Smooth muscle cell (in vitro differentiated cells): ENCODE data around the gene PSMD7. TPM values are rescaled to one million over a fixed set of nuclear protein-coding genes. Genes with fewer than 3 reads are reported as not detected.
A peak's percentile ranks its signal among the peaks of the same experiment; 100 is the strongest.

Source experiments
- DNase-seq: peaks from one replicate; lab custom pipeline; 2025; ENCODE audit not compliant: unreplicated experiment; lab: John Stamatoyannopoulos, UW
- H2AFZ ChIP-seq: fragments of 200-600 bp; sonication (generic); 2 replicates; pipeline ENCODE4 v1.6.0; 2016; ENCODE audit warnings: antibody characterized with exemption, low read depth, mild to moderate bottlenecking
- H3F3A ChIP-seq: fragments of 200-600 bp; sonication (generic); 2 replicates; pipeline ENCODE4 v1.6.0; 2017; ENCODE audit warnings: antibody characterized with exemption, low read depth
- H3K27ac ChIP-seq: fragments of 200-600 bp; sonication (generic); 2 replicates; pipeline ENCODE4 v1.5.1; 2016; ENCODE audit warnings: low read depth, mild to moderate bottlenecking
- H3K27me3 ChIP-seq: fragments of 200-600 bp; sonication (generic); 2 replicates; pipeline ENCODE4 v1.6.1; 2016; ENCODE audit warnings: low read depth, mild to moderate bottlenecking
- H3K36me3 ChIP-seq: fragments of 200-600 bp; sonication (generic); 2 replicates; pipeline ENCODE4 v1.5.1; 2016; ENCODE audit warnings: low read depth
- H3K4me1 ChIP-seq: fragments of 200-600 bp; sonication (generic); 2 replicates; pipeline ENCODE4 v1.5.1; 2016; ENCODE audit warnings: low read depth
- H3K4me2 ChIP-seq: fragments of 200-600 bp; sonication (generic); 2 replicates; pipeline ENCODE4 v1.6.0; 2016; ENCODE audit warnings: mild to moderate bottlenecking
- H3K4me3 ChIP-seq: fragments of 200-600 bp; sonication (generic); 2 replicates; pipeline ENCODE4 v1.5.1; 2016; ENCODE audit warnings: mild to moderate bottlenecking
- H3K79me2 ChIP-seq: fragments of 200-600 bp; sonication (generic); 2 replicates; pipeline ENCODE4 v1.6.0; 2016; ENCODE audit warnings: low read depth, mild to moderate bottlenecking
- H3K9ac ChIP-seq: fragments of 200-600 bp; sonication (generic); 2 replicates; pipeline ENCODE4 v1.6.0; 2016; ENCODE audit warnings: low read depth
- H3K9me3 ChIP-seq: fragments of 200-600 bp; sonication (generic); replicated peaks from 2 replicates; pipeline ENCODE4 v1.5.1; 2016; ENCODE audit warnings: low read depth
- H4K20me1 ChIP-seq: fragments of 200-600 bp; sonication (generic); 2 replicates; pipeline ENCODE4 v1.6.0; 2016; ENCODE audit warnings: low read depth
- WGBS: methylation state at CpG from one replicate; pipeline ENCODE4 v1.1.7; 2016; ENCODE audit warnings: low lambda C conversion rate; 5-methylcytosine and 5-hydroxymethylcytosine counted together
- polyA plus RNA-seq: library from polyadenylated mRNA; unstranded; fragments of >200 nt; fragmentation: Nextera tagmentation; extraction: Ambion mirVana; gene quantifications from 2 replicates; pipeline ENCODE4 v1.2.1, GENCODE V29; 2016
- total RNA-seq: library from RNA; depleted of rRNA; stranded (reverse); fragments of >200 nt; gene quantifications from 2 replicates; pipeline ENCODE4 v1.2.3, GENCODE V29; 2014
- TF ChIP-seq, protein P1 (sequence below): fragments of 200-600 bp; sonication (generic); IDR thresholded peaks from 2 replicates; pipeline ENCODE4 v1.5.1; 2017; ENCODE audit warnings: borderline replicate concordance, mild to moderate bottlenecking, antibody characterized with exemption; ENCODE audit not compliant: insufficient read depth, poor library complexity, severe bottlenecking

Gene PSMD7
- total and polyA plus RNA-seq, 2 experiments from 2014 or later = 79.9 to 137 TPM

DNA sequence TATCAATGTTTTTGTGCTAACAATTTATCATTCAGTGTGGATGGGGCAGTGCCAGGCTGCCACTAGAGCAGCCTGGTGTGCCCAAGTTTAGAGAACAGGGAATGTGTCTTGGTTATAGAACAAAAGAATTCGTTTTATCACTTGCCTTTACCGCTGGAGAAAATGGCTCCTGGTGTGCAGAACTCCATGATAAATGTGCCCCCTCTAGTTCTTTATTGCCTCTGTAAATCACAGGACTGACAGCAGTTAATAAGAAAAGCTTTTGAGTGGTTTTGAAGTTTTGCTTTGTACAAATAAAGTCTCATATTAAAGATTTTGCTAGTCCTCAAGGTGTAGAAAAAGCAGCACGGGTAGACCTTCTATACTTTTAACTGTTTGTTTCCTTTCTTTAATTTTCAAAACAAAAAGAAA is 28.2 kb upstream of the PSMD7 start:
- Histone ChIP-seq H3K9ac (no peak overlapping the region), H2AFZ (no peak overlapping the region), H4K20me1 (no peaks in the 10 kb centered on the region), H3K9me3 (no peaks in the 10 kb centered on the region), H3K4me3 (no peak overlapping the region), H3K27me3 (no peaks in the 10 kb centered on the region), H3K27ac (no peak overlapping the region), H3K4me2 (no peak overlapping the region), H3K79me2 (no peaks in the 10 kb centered on the region), H3F3A (no peaks in the 10 kb centered on the region), H3K36me3 (no peaks in the 10 kb centered on the region), H3K4me1 (no peaks in the 10 kb centered on the region)
- DNase-seq = no peak
- TF ChIP-seq, protein P1, sequence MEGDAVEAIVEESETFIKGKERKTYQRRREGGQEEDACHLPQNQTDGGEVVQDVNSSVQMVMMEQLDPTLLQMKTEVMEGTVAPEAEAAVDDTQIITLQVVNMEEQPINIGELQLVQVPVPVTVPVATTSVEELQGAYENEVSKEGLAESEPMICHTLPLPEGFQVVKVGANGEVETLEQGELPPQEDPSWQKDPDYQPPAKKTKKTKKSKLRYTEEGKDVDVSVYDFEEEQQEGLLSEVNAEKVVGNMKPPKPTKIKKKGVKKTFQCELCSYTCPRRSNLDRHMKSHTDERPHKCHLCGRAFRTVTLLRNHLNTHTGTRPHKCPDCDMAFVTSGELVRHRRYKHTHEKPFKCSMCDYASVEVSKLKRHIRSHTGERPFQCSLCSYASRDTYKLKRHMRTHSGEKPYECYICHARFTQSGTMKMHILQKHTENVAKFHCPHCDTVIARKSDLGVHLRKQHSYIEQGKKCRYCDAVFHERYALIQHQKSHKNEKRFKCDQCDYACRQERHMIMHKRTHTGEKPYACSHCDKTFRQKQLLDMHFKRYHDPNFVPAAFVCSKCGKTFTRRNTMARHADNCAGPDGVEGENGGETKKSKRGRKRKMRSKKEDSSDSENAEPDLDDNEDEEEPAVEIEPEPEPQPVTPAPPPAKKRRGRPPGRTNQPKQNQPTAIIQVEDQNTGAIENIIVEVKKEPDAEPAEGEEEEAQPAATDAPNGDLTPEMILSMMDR = no peak
- WGBS = 55% methylated on average over 3 of the region's 3 CpGs

GRCh38 chr16:74271872-74272271 is 24.7 kb upstream of the PSMD7 start:
- DNase-seq = no peak
- no peak overlapping the region for H3K9ac ChIP-seq
- no peaks in the 10 kb centered on the region for H3F3A ChIP-seq
- peaks cover 3% of the 10 kb centered on the region for H3K27me3 ChIP-seq
- no peaks in the 10 kb centered on the region for H3K36me3 ChIP-seq
- 69% methylated on average over 2 of the region's 2 CpGs for WGBS
- H3K4me1 ChIP-seq = peaks cover 10% of the 10 kb centered on the region
- no peak overlapping the region for H3K27ac ChIP-seq
- H3K9me3 ChIP-seq = no peaks in the 10 kb centered on the region
- H3K4me3 ChIP-seq = no peak overlapping the region
- no peak overlapping the region for H3K4me2 ChIP-seq
- no peak overlapping the region for H2AFZ ChIP-seq
- no peaks in the 10 kb centered on the region for H3K79me2 ChIP-seq
- TF ChIP-seq, protein P1 = no peak
- no peaks in the 10 kb centered on the region for H4K20me1 ChIP-seq

- H3K9me3 ChIP-seq = no peaks in the 10 kb centered on the region
- 49% methylated on average over 2 of the region's 2 CpGs for WGBS
- H3K79me2 ChIP-seq = no peaks in the 10 kb centered on the region
- H3K27ac ChIP-seq = no peak overlapping the region
- no peak overlapping the region for H3K9ac ChIP-seq
- H3K4me3 ChIP-seq = no peak overlapping the region
- TF ChIP-seq, protein P1 = peak; percentile 62
- DNase-seq = no peak
- peaks cover 10% of the 10 kb centered on the region for H3K4me1 ChIP-seq
- no peak overlapping the region for H2AFZ ChIP-seq
- H3K27me3 ChIP-seq = peaks cover 7% of the 10 kb centered on the region
- no peaks in the 10 kb centered on the region for H3F3A ChIP-seq
- H4K20me1 ChIP-seq = no peaks in the 10 kb centered on the region
- no peaks in the 10 kb centered on the region for H3K36me3 ChIP-seq
- no peak overlapping the region for H3K4me2 ChIP-seq
These were observed 21.5 kb upstream of the PSMD7 start for GRCh38 chr16:74275031-74275636.

- no peaks in the 10 kb centered on the region for H4K20me1 ChIP-seq
- H2AFZ ChIP-seq = no peak overlapping the region
- H3K4me3 ChIP-seq = no peak overlapping the region
- no peak overlapping the region for H3K9ac ChIP-seq
- H3K9me3 ChIP-seq = no peaks in the 10 kb centered on the region
- H3K4me1 ChIP-seq = peaks cover 10% of the 10 kb centered on the region
- H3K36me3 ChIP-seq = no peaks in the 10 kb centered on the region
- TF ChIP-seq, protein P1 = no peak
- no peak overlapping the region for H3K4me2 ChIP-seq
- H3K79me2 ChIP-seq = no peaks in the 10 kb centered on the region
- H3K27me3 ChIP-seq = peaks cover 7% of the 10 kb centered on the region
- H3F3A ChIP-seq = no peaks in the 10 kb centered on the region
- no peak overlapping the region for H3K27ac ChIP-seq
- 47% methylated on average over 7 of the region's 7 CpGs for WGBS
- no peak for DNase-seq
These were observed 20.9 kb upstream of the PSMD7 start for GRCh38 chr16:74275711-74276110.
